Pancreas (tissue), 10 donors: ENCODE measurements around the gene LNX1. TPM values are rescaled to one million over a fixed set of nuclear protein-coding genes. Genes with fewer than 3 reads are reported as not detected.

Experiments
- ATAC-seq, 4 donors: fragments of 200-7000 bp; cut with Tn5 transposase; one replicate each; pipeline versions ENCODE4 v1.8.0 to v1.9.1; 2020; ENCODE audit warnings: mild to moderate bottlenecking in 4 of 4, moderate library complexity in 4 of 4
- DNase-seq, 6 donors: peaks; one replicate each; pipeline ENCODE4 v3.0.0-alpha.2; 2020
- FAIRE-seq: peaks from 2 replicates; lab custom pipeline; 2012; peaks lifted over from hg19 to GRCh38; lab: Jason Lieb, UNC
- H3K27ac ChIP-seq, 4 donors: fragments of 200-600 bp; sonication (generic); 1 replicate in 3 of 4; 2 replicates in 1 of 4; pipeline versions ENCODE4 v1.5.0 to v1.8.0; 2020
- H3K27me3 ChIP-seq, 4 donors: fragments of 200-600 bp; one replicate each; pipeline ENCODE4 v1.8.0; 2021
- H3K36me3 ChIP-seq, 3 donors: fragments of 200-600 bp; sonication (generic) in 1 of 3; one replicate each; pipeline versions ENCODE4 v1.5.0 to v1.8.0; 2020 to 2021
- H3K4me1 ChIP-seq, 3 donors: fragments of 200-600 bp; one replicate each; pipeline ENCODE4 v1.8.0; 2021
- H3K4me3 ChIP-seq, 4 donors: fragments of 200-600 bp; sonication (generic) in 2 of 4; one replicate each; pipeline versions ENCODE4 v1.5.0 to v1.8.0; 2020 to 2021
- H3K9me3 ChIP-seq, 4 donors: fragments of 200-600 bp; one replicate each; pipeline ENCODE4 v1.8.0; 2021
- WGBS, 2 donors: extraction: QIAGEN DNeasy Blood & Tissue Kit; methylation state at CpG; one replicate each; pipeline ENCODE4 v1.1.7; 2013; 5-methylcytosine and 5-hydroxymethylcytosine counted together
- intact Hi-C, 3 donors: fragments of 100-400 bp; cut with DNase I; formaldehyde crosslinking; loops; one replicate each; pipeline versions ENCODE4 v1.11.1 to v1.14.2; 2022
- polyA plus RNA-seq, 2 donors: library from polyadenylated mRNA; stranded (reverse); fragments of 200-250 nt; gene quantifications; one replicate each; pipeline ENCODE4 v1.2.3, GENCODE V29; 2013
- total RNA-seq, 6 donors: library from RNA; stranded (reverse); fragmentation: NEBNext Ultra II Directional in 4 of 6; extraction: Animal tissue kit (Norgen Biotek cat#: 25700) in 4 of 6; gene quantifications; one replicate each; pipeline versions ENCODE4 v1.2.1 to v1.2.4, GENCODE V29; 2021 to 2023
- TF ChIP-seq, protein P1 (sequence below), 4 donors: fragments of 200-600 bp; sonication (generic) in 3 of 4; IDR thresholded peaks; one replicate each; pipeline versions ENCODE4 v1.5.0 to v1.8.0; 2021; ENCODE audit warnings: antibody characterized with exemption in 4 of 4
- donor health status: healthy with polysubstance abuse.
- donor health status: DM: no; HTN: no; CAD: no; lungs with moderate emphysema.
- donor health status: DM: no; HTN: no; CAD: no.
- donor health status: control.
- donor health status: control.
- donor health status: Bipolar disorder and iron deficiency.
- donor health status: DM: yes; HTN: yes; CAD: no.
- donor health status: DM: no; HTN: no; CAD: no.
- donor health status: DM: no; HTN: no; CAD: no.
- donor health status: DM: yes; HTN: yes; CAD: no.

The LNX1 gene
- total and polyA plus RNA-seq, 8 donors, result 6.1 to 18.6 (median 15.0) TPM

DNA sequence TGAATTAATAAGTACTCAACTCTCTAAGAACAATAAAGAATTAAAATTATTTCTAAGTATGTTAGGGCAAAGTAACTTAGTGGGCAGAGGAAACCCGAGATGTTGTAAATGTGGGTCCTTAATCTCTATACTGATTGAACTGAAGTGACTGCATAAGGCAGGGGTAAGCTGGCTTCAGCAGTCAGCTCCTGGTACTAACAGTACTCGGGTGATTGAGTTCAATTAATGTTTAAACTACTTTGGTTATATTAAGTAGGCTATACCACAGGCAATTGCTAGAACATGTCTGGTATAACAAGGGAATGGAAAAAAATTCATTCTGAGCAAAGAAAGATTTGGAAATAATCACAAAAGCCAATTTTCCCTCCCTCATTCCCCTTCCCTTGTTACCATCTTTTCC, 90.7 kb downstream of the LNX1 start:
- intact Hi-C loops, result no loop called here
- H3K4me1 ChIP-seq, result peaks cover 0 to 6% (median 3%) of the 10 kb centered on the region in 3 donors
- no peak overlapping the region for H3K27ac ChIP-seq
- WGBS, 2 donors, result 78 to 89% methylated on average over 2 of the region's 2 CpGs
- TF ChIP-seq, protein P1, sequence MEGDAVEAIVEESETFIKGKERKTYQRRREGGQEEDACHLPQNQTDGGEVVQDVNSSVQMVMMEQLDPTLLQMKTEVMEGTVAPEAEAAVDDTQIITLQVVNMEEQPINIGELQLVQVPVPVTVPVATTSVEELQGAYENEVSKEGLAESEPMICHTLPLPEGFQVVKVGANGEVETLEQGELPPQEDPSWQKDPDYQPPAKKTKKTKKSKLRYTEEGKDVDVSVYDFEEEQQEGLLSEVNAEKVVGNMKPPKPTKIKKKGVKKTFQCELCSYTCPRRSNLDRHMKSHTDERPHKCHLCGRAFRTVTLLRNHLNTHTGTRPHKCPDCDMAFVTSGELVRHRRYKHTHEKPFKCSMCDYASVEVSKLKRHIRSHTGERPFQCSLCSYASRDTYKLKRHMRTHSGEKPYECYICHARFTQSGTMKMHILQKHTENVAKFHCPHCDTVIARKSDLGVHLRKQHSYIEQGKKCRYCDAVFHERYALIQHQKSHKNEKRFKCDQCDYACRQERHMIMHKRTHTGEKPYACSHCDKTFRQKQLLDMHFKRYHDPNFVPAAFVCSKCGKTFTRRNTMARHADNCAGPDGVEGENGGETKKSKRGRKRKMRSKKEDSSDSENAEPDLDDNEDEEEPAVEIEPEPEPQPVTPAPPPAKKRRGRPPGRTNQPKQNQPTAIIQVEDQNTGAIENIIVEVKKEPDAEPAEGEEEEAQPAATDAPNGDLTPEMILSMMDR (IDR thresholded peaks at IDR 0.05), result no peak
- FAIRE-seq, result no peak
- ATAC-seq, result no peak
- peaks cover 0 to 6% (median 0%) of the 10 kb centered on the region in 3 donors for H3K36me3 ChIP-seq
- H3K27me3 ChIP-seq, result no peaks in the 10 kb centered on the region
- no peak for DNase-seq
- no peak overlapping the region for H3K4me3 ChIP-seq
- H3K9me3 ChIP-seq, result no peaks in the 10 kb centered on the region

DNA sequence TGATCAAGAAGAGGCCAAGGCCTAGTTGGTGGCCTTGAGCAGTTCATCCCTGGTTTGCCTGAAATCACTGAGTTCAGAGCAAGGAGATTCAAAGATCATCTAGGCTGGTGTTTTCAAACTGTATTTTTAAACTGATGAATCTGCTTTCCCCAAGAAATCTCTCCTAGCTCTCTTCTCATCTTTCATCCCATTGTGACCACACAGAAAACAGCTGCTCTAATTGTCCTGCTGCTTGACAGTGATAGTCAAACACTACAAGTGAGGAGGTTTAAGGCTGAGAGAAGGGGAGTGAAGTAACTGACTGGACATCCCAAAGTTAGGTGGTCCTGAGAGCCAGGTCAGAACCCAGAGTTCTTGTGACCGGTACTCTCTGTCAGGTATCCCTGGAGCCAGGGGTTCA, 91.5 kb downstream of the LNX1 start:
- 99 to 100% methylated on average over 1 of the region's 1 CpG for WGBS, 2 donors
- Histone ChIP-seq H3K4me1 (peaks cover 0 to 6% (median 3%) of the 10 kb centered on the region in 3 donors), H3K36me3 (peaks cover 0 to 12% (median 0%) of the 10 kb centered on the region in 3 donors), H3K27me3 (no peaks in the 10 kb centered on the region), H3K27ac (no peak overlapping the region), H3K9me3 (no peaks in the 10 kb centered on the region), H3K4me3 (no peak overlapping the region)
- DNase-seq (no peak), ATAC-seq (no peak), FAIRE-seq (no peak)
- TF ChIP-seq, protein P1 (IDR thresholded peaks at IDR 0.05), result no peak
- intact Hi-C loops, result no loop called here

DNA sequence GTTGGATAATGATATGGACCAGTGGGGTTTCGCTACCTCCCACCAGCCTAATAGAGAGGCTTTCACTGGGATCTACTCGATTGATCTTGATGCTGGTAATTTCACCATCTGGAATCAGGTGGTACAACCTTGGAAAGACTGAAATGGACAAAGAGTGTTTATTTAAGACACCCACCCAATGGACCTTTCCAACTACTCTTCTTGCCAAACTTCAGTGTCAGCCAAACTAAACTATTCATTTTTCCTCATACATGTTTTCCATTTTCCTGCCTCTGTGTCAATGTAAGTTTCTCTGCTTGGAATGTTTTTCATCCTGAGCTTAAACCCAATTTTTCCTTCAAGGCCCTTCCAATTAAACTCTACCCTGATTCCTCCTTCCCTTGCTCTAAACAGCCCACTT, 92.6 kb downstream of the LNX1 start:
- H3K4me3 ChIP-seq, result no peak overlapping the region
- 81 to 87% methylated on average over 2 of the region's 2 CpGs for WGBS, 2 donors
- no peaks in the 10 kb centered on the region for H3K9me3 ChIP-seq
- H3K4me1 ChIP-seq, result peaks cover 0 to 6% (median 3%) of the 10 kb centered on the region in 3 donors
- peaks cover 0 to 17% (median 4%) of the 10 kb centered on the region in 3 donors for H3K36me3 ChIP-seq
- TF ChIP-seq, protein P1 (IDR thresholded peaks at IDR 0.05), result no peak
- intact Hi-C loops, result no loop called here
- FAIRE-seq, result no peak
- no peak for ATAC-seq
- no peak for DNase-seq
- no peaks in the 10 kb centered on the region for H3K27me3 ChIP-seq
- H3K27ac ChIP-seq, result no peak overlapping the region

DNA sequence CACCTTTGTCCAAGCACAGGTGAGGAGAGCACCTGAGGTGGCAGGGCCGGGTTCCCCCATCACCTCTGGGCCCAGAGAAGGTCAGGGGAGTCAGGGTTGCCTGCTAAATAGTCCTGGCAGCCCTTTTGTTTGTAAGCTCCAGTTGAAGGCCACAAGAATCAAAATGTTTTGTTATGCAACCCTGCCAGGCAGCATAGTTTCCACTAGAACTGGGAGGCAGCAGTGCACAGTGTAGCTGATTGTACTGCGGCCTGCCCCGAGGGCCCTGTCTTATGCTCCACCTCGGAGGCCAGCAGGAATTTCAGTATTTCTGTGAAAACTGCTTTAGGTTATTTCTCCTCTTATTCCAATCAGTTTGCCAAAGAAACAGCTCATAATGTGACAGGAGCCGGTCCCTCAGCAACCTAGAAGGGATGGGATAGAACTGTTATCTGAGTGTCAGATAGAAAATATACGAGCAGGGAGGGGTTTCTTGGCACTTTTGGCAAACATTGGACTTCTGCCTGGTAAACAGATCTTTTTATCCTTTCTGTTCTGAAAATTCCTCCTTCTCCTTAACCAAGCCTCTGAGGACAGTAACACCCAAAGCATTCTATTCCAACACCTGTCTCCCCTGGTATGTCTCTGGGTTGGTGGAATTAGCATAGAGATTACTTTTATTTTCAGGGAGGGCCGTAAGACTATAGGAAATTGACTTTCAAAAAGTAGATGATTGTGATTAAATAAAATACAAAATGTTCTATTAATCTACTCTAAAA, 93.6 kb downstream of the LNX1 start:
- no peaks in the 10 kb centered on the region for H3K9me3 ChIP-seq
- peaks cover 0 to 6% (median 3%) of the 10 kb centered on the region in 3 donors for H3K4me1 ChIP-seq
- peaks cover 0 to 17% (median 4%) of the 10 kb centered on the region in 3 donors for H3K36me3 ChIP-seq
- WGBS, 2 donors, result 40 to 61% methylated on average over 7 of the region's 7 CpGs
- no peak overlapping the region for H3K4me3 ChIP-seq
- TF ChIP-seq, protein P1 (IDR thresholded peaks at IDR 0.05), result no peak
- DNase-seq (peak in 2 of 6 donors; percentile 23 to 33), ATAC-seq (peak; percentile 75 to 95 (median 80)), FAIRE-seq (no peak)
- intact Hi-C loops, result no loop called here
- no peaks in the 10 kb centered on the region for H3K27me3 ChIP-seq
- H3K27ac ChIP-seq, result peak overlapping the region in 1 of 4 donors; percentile 28

DNA sequence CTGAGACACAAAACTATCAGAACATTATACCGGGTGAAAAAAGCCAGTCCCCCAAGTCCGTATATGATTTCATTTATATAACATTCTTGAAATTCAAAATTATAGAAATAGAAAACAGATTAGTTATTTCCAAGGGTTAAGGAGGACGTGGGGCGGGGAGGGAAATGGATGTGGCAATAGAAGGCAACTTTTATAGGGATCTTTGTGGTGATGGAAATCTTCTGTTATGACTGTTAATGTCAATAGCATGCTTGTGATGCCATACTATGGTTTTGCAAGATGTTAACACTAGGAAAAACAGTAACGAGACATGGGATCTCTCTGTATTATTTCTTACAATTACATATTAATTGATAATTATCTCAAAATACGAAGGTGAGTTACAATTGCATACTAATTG, 96.4 kb downstream of the LNX1 start:
- no peak overlapping the region for H3K4me3 ChIP-seq
- intact Hi-C loops, result no loop called here
- peaks cover 0 to 17% (median 4%) of the 10 kb centered on the region in 3 donors for H3K36me3 ChIP-seq
- no peak for DNase-seq
- H3K27me3 ChIP-seq, result no peaks in the 10 kb centered on the region
- no peak for FAIRE-seq
- WGBS, 2 donors, result 93% methylated on average over 6 of the region's 6 CpGs
- TF ChIP-seq, protein P1 (IDR thresholded peaks at IDR 0.05), result no peak
- no peak for ATAC-seq
- no peaks in the 10 kb centered on the region for H3K9me3 ChIP-seq
- H3K4me1 ChIP-seq, result peaks cover 6 to 11% (median 9%) of the 10 kb centered on the region in 3 donors
- no peak overlapping the region for H3K27ac ChIP-seq
